HepG2 (cell line): ENCODE data around the gene TACC2. TPM values are rescaled to one million over a fixed set of nuclear protein-coding genes. Genes with fewer than 3 reads are reported as not detected.
A peak's percentile ranks its signal among the peaks of the same experiment; 100 is the strongest.

Experiments
- ARID2 ChIP-seq: sonication (generic); formaldehyde crosslinking; IDR thresholded peaks from 2 replicates; pipeline ENCODE4 v1.8.1; 2022; ENCODE audit warnings: mild to moderate bottlenecking, missing genetic modification reagents, borderline replicate concordance
- EHMT2 ChIP-seq: fragments of 200-600 bp; sonication (generic); IDR thresholded peaks from 2 replicates; pipeline ENCODE4 v1.7.0; 2017; ENCODE audit warnings: antibody characterized with exemption, low read depth, low read length, borderline replicate concordance
- FLYWCH1 ChIP-seq: sonication (generic); formaldehyde crosslinking; IDR thresholded peaks from 2 replicates; pipeline ENCODE4 v1.8.1; 2023; ENCODE audit warnings: mild to moderate bottlenecking, missing genetic modification reagents
- FOXP1 ChIP-seq, 2 experiments: fragments of 450-650 bp in 1 of 2; IDR thresholded peaks; 2 replicates each; pipeline ENCODE4 v1.6.1; 2017 to 2018; ENCODE audit warnings: antibody characterized with exemption in 1 of 2
- NBN ChIP-seq: fragments of 450-650 bp; conservative IDR thresholded peaks from 2 replicates; pipeline ENCODE4 v1.6.1; 2017
- NR2F1 ChIP-seq, 2 experiments: fragments of 450-650 bp in 1 of 2; formaldehyde crosslinking in 1 of 2; IDR thresholded peaks; 2 replicates each; pipeline versions ENCODE4 v1.5.0 to v1.6.1; 2016 to 2020; ENCODE audit warnings: mild to moderate bottlenecking in 1 of 2, missing compliant biosample characterization in 1 of 2, missing genetic modification reagents in 1 of 2, moderate library complexity in 1 of 2
- NR2F6 ChIP-seq, 2 experiments: IDR thresholded peaks; 2 replicates each; pipeline ENCODE4 v1.6.1; 2016; ENCODE audit warnings: antibody characterized with exemption in 1 of 2, mild to moderate bottlenecking in 1 of 2
- POLR2A ChIP-seq, 2 experiments: IDR thresholded peaks; 2 replicates each; pipeline ENCODE4 v1.6.1; 2011; ENCODE audit warnings: low read depth in 2 of 2, low read length in 2 of 2, mild to moderate bottlenecking in 1 of 2, moderate library complexity in 1 of 2; ENCODE audit not compliant: insufficient read depth in 1 of 2
- RBFOX2 ChIP-seq: fragments of 200-400 bp; formaldehyde crosslinking; IDR thresholded peaks from 2 replicates; pipeline ENCODE4 v1.6.1; 2017; ENCODE audit warnings: low read depth, mild to moderate bottlenecking, low read length
- SRF ChIP-seq: IDR thresholded peaks from 2 replicates; pipeline ENCODE4 v1.6.1; 2011; ENCODE audit warnings: mild to moderate bottlenecking, low read depth, low read length, moderate library complexity
- SUZ12 ChIP-seq: fragments of 150-350 bp; IDR thresholded peaks from 2 replicates; pipeline ENCODE4 v1.6.1; 2014; ENCODE audit warnings: low read depth, low read length
- XRCC5 ChIP-seq: fragments of 200-400 bp; formaldehyde crosslinking; optimal IDR thresholded peaks from 2 replicates; pipeline ENCODE3; 2017; ENCODE audit warnings: mild to moderate bottlenecking, low read length
- ZNF264 ChIP-seq: sonication (generic); formaldehyde crosslinking; IDR thresholded peaks from 2 replicates; pipeline ENCODE4 v1.4.0; 2020; ENCODE audit warnings: missing genetic modification reagents
- ZNF335 ChIP-seq: sonication (generic); formaldehyde crosslinking; IDR thresholded peaks from 2 replicates; pipeline ENCODE4 v1.4.0; 2020; ENCODE audit warnings: missing genetic modification reagents
- ZNF543 ChIP-seq: sonication (generic); formaldehyde crosslinking; IDR thresholded peaks from 2 replicates; pipeline ENCODE4 v1.4.0; 2020; ENCODE audit warnings: mild to moderate bottlenecking, missing genetic modification reagents
- polyA plus RNA-seq, 8 experiments: library from polyadenylated mRNA; depleted of rRNA in 3 of 8; stranded (reverse) in 7 of 8; unstranded in 1 of 8; fragments of >200 nt; fragmentation: Illumina TruSeq in 4 of 8; extraction: Trizol in 4 of 8; gene quantifications; 2 replicates each; pipeline versions ENCODE4 v1.2.1 to v1.2.3, GENCODE V29; 2011 to 2016; ENCODE audit warnings: low read depth in 4 of 8, missing spikeins in 1 of 8, mixed read lengths in 1 of 8; ENCODE audit not compliant: insufficient read depth in 1 of 8
- total RNA-seq, 5 experiments: library from RNA; depleted of rRNA; stranded (reverse); fragments of >200 nt; fragmentation: Illumina TruSeq; extraction: Trizol; gene quantifications; 2 replicates each; pipeline ENCODE4 v1.2.3, GENCODE V29; 2016; ENCODE audit warnings: low read depth in 1 of 5
- TF ChIP-seq, protein P1 (sequence below): IDR thresholded peaks from 2 replicates; pipeline ENCODE4 v1.6.1; 2012; ENCODE audit warnings: inconsistent platforms
- TF ChIP-seq, protein P2 (sequence below): sonication (generic); formaldehyde crosslinking; IDR thresholded peaks from 2 replicates; pipeline ENCODE4 v1.8.1; 2023; ENCODE audit warnings: mild to moderate bottlenecking, missing genetic modification reagents, borderline replicate concordance
- TF ChIP-seq, protein P3 (sequence below): IDR thresholded peaks from 2 replicates; pipeline ENCODE4 v1.6.1; 2016; ENCODE audit warnings: mild to moderate bottlenecking
- TF ChIP-seq, protein P4 (sequence below): IDR thresholded peaks from 2 replicates; pipeline ENCODE4 v1.6.1; 2016
- TF ChIP-seq, protein P5 (sequence below): fragments of 450-650 bp; IDR thresholded peaks from 2 replicates; pipeline ENCODE4 v1.6.1; 2017

The TACC2 gene
- total and polyA plus RNA-seq, 2 of the 13 experiments (the other 11 are each of a cell fraction or from before 2014, with no cell fraction given): 11.8 to 16.0 TPM

DNA sequence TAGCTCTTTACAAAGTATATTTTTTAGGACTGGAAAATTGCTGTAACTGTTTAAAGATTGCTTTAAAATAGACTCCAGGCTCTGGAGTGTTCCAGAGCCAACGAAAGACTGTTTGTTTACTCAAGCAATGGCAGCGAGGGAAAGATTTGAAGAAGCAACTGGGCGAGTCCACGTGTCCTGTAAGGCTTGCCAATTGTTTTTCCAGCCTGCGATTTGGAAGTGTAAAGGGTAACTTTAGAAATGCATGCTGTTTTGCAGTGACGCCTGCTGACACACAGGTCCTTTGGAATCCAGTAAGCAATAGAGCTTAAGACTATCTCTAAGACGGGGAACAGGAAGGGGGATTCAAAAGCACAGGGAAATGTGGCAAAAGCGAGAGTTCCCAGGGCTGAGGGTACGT is 55.8 kb downstream of the TACC2 start (continued):
- no peak for TF ChIP-seq FLYWCH1 (CRISPR knock-in tag)
- TF ChIP-seq, protein P1, sequence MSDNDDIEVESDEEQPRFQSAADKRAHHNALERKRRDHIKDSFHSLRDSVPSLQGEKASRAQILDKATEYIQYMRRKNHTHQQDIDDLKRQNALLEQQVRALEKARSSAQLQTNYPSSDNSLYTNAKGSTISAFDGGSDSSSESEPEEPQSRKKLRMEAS: peak; percentile 68
- TF ChIP-seq, protein P2, sequence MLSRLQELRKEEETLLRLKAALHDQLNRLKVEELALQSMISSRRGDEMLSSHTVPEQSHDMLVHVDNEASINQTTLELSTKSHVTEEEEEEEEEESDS (CRISPR knock-in tag): no peak
- no peak for TF ChIP-seq ARID2
- TF ChIP-seq EHMT2: no peak
- TF ChIP-seq XRCC5: no peak
- TF ChIP-seq SRF: 0 out of 2 replicates have a peak, but pooled peaks have one; percentile 7
- TF ChIP-seq ZNF335 (CRISPR knock-in tag): no peak
- no peak for TF ChIP-seq FOXP1 (IDR thresholded peaks at IDR 0.05)
- TF ChIP-seq FOXP1 (CRISPR knock-in tag; IDR thresholded peaks at IDR 0.05): no peak
- TF ChIP-seq NBN: no peak
- no peak for TF ChIP-seq SUZ12
- TF ChIP-seq POLR2A (IDR thresholded peaks at IDR 0.05; ENCODE audit: insufficient read depth in 1 of 2, low read depth in 2 of 2, low read length in 2 of 2): no peak
- TF ChIP-seq, protein P3, sequence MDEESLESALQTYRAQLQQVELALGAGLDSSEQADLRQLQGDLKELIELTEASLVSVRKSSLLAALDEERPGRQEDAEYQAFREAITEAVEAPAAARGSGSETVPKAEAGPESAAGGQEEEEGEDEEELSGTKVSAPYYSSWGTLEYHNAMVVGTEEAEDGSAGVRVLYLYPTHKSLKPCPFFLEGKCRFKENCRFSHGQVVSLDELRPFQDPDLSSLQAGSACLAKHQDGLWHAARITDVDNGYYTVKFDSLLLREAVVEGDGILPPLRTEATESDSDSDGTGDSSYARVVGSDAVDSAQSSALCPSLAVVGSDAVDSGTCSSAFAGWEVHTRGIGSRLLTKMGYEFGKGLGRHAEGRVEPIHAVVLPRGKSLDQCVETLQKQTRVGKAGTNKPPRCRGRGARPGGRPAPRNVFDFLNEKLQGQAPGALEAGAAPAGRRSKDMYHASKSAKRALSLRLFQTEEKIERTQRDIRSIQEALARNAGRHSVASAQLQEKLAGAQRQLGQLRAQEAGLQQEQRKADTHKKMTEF: no peak
- TF ChIP-seq, protein P4, sequence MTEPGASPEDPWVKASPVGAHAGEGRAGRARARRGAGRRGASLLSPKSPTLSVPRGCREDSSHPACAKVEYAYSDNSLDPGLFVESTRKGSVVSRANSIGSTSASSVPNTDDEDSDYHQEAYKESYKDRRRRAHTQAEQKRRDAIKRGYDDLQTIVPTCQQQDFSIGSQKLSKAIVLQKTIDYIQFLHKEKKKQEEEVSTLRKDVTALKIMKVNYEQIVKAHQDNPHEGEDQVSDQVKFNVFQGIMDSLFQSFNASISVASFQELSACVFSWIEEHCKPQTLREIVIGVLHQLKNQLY (CRISPR knock-in tag): no peak
- TF ChIP-seq ZNF264 (CRISPR knock-in tag): no peak
- TF ChIP-seq, protein P5, sequence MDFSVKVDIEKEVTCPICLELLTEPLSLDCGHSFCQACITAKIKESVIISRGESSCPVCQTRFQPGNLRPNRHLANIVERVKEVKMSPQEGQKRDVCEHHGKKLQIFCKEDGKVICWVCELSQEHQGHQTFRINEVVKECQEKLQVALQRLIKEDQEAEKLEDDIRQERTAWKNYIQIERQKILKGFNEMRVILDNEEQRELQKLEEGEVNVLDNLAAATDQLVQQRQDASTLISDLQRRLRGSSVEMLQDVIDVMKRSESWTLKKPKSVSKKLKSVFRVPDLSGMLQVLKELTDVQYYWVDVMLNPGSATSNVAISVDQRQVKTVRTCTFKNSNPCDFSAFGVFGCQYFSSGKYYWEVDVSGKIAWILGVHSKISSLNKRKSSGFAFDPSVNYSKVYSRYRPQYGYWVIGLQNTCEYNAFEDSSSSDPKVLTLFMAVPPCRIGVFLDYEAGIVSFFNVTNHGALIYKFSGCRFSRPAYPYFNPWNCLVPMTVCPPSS: no peak
- TF ChIP-seq RBFOX2: no peak
- TF ChIP-seq NR2F6 (IDR thresholded peaks at IDR 0.05): no peak
- TF ChIP-seq NR2F6 (CRISPR knock-in tag; IDR thresholded peaks at IDR 0.05): no peak; the same call in 1 of the 2 replicates
- no peak for TF ChIP-seq ZNF543
- TF ChIP-seq NR2F1 (CRISPR knock-in tag; IDR thresholded peaks at IDR 0.05): no peak
